ENCODE results near the gene ZKSCAN3.
"Not testable (repeated sequence)": the region's sequence is repeated elsewhere in the genome, so short reads cannot be mapped to it uniquely, and the experiment has no call there.

Gene ZKSCAN3

GRCh38 chr6:28377879-28378278 lies 28.1 kb downstream of the ZKSCAN3 start:
- no peak for DNase-seq

DNA sequence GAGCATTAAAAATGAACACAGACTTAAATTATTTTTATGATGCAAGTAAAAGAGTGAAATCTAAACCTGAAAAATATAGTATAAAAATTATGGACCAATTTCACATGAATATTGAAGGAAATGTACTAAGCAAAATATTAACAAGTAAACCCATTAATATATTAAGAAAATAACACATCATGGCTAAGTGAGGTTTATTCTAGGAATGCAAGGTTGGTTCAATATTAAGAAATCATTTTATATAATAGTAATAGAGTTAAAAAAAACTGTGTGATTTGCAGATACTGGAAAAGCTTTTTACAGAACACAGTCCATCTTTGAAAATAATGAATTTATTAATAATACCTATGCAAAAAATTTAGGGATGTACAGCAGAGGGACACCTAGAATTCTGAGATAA lies 28.9 kb downstream of the ZKSCAN3 start:
- DNase-seq, result no peak

GRCh38 chr6:28380381-28380780 lies 30.6 kb downstream of the ZKSCAN3 start:
- no peak for DNase-seq

GRCh38 chr6:28383235-28384142 lies 33.7 kb downstream of the ZKSCAN3 start:
- peak; percentile 94 to 98 (median 96) for DNase-seq

DNA sequence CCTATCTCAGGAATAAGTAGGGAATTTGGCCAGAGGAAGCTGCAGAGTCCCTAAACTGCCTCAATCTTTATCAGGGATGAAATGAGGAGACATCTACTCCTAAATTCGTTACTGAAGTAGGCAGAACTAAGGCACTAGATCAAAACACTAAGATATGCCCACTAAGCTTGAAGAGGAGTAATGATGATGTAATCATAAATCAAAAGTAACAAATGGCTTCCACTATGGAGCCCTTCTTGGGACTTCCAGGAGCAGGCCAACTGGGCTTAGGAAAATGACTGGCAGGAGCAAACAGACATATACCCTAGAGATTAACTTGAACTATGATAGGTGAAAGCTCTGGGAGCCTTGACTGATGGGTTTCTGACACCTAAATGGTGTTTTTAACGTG lies 34.4 kb downstream of the ZKSCAN3 start:
- no peak for DNase-seq

DNA sequence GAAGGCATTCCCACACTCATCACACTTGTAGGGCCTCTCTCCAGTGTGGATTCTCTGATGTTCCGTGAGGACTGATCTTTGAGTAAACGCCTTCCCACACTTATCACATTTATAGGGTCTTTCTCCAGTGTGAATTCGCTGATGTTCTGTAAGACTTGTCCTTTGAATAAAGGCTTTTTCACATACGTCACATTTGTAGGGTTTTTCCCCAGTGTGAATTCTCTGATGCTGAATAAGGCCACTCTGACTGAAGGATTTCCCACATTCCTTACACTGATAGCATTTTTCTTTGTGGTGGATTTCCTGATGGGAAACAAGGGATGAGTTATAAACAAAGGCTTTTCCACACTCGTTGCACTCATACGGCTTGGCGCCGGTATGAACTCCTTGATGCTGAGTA lies 40.9 kb downstream of the ZKSCAN3 start:
- DNase-seq, result no peak

- DNase-seq, result peak in 1 of 3 donors; percentile 15
Measured at GRCh38 chr6:28393912-28394662, 44.3 kb downstream of the ZKSCAN3 start.

GRCh38 chr6:28395918-28396317 lies 46.2 kb downstream of the ZKSCAN3 start:
- no peak for DNase-seq

DNA sequence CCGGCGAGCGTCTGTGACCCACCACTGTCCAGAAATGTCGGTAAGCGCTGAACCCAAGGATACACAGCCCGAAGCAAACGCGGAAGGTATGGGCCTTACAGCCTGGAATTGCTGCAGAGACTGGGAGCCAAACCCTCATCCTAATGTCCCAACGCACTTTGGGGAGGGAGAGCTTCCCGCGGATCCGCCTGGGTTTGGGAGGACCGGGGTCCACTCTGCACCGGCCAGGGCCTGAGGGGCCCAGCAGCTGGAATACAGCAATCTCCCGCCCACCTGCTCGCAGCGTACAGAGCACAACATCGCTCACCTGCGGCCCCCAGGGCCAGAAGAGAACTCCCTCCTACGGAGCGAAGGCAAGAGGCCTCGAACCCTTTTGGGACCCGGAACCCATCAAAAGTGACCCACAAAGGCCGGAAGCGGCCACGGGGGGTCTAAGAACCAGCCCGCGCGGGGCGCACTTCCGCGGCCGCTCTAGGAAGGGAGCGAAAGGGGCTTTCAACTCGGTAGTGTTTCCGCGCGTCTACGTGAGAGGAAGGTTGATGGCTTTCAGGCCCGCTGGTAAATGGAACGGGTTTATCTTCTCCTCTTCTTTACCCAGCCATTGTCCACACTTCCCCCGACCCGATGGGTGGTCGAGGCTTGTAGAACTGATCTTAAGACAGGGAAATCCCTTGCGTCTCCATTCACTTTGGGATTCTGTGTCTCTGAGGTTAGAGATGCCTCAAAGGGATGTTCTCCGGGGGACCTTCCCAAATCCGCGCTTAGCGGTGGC lies 49.8 kb downstream of the ZKSCAN3 start, which contains the start of gene ZSCAN12:
TSS of gene ZSCAN12 (minus strand) at position 398 of the 772 bp plus-strand sequence. CDS start 1,342 bp downstream, outside the sequence.
- peak; percentile 79 to 90 (median 83) for DNase-seq

DNA sequence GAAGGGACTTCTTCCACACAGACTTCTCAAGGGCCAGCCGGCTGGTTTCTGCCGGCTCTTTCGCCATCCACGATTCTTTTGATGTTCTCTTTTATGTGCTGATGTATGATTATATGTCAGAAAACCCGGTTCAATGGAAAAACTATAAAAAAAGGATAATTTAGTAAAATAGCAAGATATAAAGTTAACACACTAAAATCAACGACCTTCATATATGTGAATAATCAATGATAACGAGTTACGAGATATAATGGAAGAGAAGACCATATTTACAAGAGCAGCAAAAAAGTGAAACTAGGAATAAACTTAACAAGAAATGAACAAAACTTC lies 50.3 kb downstream of the ZKSCAN3 start:
- DNase-seq, result no peak

DNA sequence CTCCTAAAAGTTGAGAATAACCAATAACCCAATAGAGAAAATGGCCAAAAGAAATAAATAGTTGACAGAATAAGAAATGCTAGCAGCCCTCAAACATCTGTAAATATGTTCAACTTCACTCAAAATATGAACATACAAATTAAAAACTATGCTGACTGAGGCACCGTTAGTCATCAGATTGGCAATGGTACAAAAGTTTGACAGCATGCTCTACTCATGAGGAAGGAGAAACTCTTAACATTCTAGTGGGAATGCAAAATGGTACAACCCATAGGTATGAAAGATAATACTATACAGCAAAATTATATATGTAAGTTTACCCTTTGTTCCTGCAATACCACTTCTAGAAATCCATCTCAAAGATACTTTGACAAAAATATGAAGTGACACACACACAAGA lies 51.4 kb downstream of the ZKSCAN3 start:
- DNase-seq, result no peak

DNA sequence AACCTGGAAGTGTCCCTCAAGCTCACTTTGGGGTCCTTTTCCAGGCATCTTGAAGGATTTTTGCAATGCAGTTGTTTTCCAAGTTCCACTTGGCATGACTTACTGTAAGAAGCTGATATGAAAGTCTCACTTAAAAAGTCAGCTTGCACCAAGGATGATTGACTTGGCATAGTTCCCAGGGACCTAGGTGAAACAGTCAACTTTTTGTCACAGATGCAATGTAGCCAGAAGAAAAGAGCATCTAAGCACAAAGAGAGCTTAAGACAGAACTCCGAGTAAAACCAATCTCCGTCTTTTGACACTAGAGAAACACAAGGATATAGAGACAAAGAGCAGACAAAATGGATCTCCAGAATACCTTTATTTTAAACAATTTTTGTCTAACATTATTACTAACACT lies 52.5 kb downstream of the ZKSCAN3 start:
- no peak for DNase-seq

- DNase-seq, result not testable (repeated sequence)
Measured at GRCh38 chr6:28403923-28404322, 54.2 kb downstream of the ZKSCAN3 start.

GRCh38 chr6:28407401-28407800 lies 57.7 kb downstream of the ZKSCAN3 start:
- no peak for DNase-seq

DNA sequence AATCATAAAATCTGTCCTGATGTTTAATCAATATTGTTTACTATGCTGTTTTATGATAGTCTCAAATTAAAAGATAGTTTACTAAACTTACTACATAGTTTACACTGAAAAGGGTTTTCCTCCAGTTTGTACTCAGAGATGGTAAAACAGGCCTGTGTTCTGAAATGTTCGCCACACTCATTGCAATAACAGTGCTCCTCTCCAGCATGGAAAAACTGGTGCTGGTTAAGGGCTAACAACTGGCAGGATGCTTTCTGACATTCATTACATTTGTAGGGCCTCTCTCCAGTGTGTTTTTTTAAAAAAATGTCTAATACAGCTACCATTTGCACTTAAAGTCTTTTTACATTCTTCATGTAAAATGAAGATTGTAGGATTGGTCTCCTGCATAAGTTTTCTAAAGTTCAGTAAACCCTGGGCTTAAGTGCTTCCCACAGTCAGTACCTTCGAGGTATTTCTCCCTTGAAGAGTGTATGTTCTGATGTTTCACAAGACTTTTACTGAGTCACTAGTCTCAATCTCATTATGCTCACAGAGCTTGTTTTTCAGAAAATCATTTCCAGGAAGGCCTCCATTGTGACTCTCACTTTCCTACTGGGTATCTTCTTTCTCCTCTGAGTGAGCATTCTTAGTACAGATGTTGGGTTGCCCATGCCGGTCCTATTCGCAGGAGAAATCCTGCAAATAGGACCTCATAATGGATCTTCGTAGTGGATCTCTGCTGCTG lies 58.5 kb downstream of the ZKSCAN3 start:
- no peak for DNase-seq

- no peak for DNase-seq
Measured at GRCh38 chr6:28410767-28411166, 61.0 kb downstream of the ZKSCAN3 start.

DNA sequence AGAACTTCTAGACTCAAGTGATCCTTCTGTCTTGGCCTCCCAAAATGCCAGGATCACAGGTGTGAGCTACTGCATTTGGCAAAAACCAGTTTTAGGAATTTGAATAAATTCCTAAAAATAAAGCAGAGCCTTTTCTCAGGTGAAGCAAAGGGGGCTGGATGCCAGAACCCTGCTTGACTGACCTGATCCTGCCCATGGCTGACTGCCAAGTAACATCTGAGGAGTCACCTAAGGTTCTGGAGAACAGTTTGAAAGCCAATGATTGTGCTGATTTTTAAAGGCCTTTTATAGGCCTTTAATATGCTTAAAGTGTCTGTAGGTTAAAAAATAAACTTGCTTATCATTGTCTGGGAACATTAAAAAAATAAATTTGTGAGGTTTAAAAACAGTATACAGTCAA lies 63.9 kb downstream of the ZKSCAN3 start:
- no peak for DNase-seq

All from suppressor macrophage treated with lipopolysaccharide for 1 hour (primary cell).